ENCODE data around the gene CSNK1D. TPM values are rescaled to one million over a fixed set of nuclear protein-coding genes. Genes with fewer than 3 reads are reported as not detected.

Gene CSNK1D
- total RNA-seq, 1 experiment from 2014 or later, result 137 TPM

DNA sequence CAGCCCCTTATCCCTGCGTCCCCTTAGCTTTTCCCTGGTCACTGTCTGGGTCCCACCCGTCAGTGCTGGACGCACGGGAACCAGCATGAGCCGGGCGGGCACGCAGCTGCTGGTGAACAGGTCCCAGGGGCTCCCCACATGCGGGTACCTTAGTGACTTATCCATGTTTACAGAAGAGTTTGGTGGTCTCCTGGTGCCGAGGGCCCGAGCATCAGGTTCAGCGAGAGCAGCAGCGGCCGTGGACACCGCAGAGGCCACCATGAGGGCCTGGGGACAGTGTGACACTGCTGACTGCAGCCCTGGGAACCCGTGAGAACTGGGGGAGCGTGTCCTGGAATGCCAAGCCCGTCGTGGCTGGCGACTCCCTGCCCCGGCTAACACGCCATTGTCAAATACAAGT lies 37.4 kb upstream of the CSNK1D start:
- no peak overlapping the region for H2BK120ac ChIP-seq (ENCODE audit: low read depth, low read length, poor library complexity, severe bottlenecking)
- Mint-ChIP-seq H3K27ac (no peak overlapping the region; a peak in 1 of 7 replicates), H3K9me3 (no peaks in the 10 kb centered on the region; a peak in 2 of 5 replicates), H3K36me3 (ENCODE audit: insufficient read depth in 1 of 3, low read depth in 3 of 3) (no peaks in the 10 kb centered on the region), H3K4me1 (peaks cover 5 to 8% of the 10 kb centered on the region in 2 experiments; a peak in 3 of 4 replicates), H3K27me3 (ENCODE audit: low read depth) (peaks cover 40% of the 10 kb centered on the region), H3K4me3 (no peak overlapping the region; a peak in 1 of 5 replicates)
- no peak overlapping the region for H2BK12ac ChIP-seq (ENCODE audit: insufficient read length, low read depth, low read length)
- no peaks in the 10 kb centered on the region for H3K79me1 ChIP-seq (ENCODE audit: insufficient read depth, low read depth, low read length, poor library complexity, severe bottlenecking)
- peaks cover 6% of the 10 kb centered on the region for H3K23me2 ChIP-seq (ENCODE audit: insufficient read length, low read depth, low read length, poor library complexity, severe bottlenecking)
- no peak overlapping the region for H3K18ac ChIP-seq (ENCODE audit: insufficient read length, low read depth, low read length)
- H2AK5ac ChIP-seq (ENCODE audit: insufficient read length, low read length), result no peak overlapping the region
- no peaks in the 10 kb centered on the region for H3K79me2 ChIP-seq (ENCODE audit: insufficient read depth, low read length)
- no peaks in the 10 kb centered on the region for H3K4me1 ChIP-seq (ENCODE audit: insufficient read depth, low read length)
- no peaks in the 10 kb centered on the region for H4K20me1 ChIP-seq (ENCODE audit: control insufficient read depth, insufficient read depth, insufficient read length)
- no peak overlapping the region for H3K9ac ChIP-seq (ENCODE audit: extremely low read depth, insufficient read length, low read length)
- TF ChIP-seq, protein P1, sequence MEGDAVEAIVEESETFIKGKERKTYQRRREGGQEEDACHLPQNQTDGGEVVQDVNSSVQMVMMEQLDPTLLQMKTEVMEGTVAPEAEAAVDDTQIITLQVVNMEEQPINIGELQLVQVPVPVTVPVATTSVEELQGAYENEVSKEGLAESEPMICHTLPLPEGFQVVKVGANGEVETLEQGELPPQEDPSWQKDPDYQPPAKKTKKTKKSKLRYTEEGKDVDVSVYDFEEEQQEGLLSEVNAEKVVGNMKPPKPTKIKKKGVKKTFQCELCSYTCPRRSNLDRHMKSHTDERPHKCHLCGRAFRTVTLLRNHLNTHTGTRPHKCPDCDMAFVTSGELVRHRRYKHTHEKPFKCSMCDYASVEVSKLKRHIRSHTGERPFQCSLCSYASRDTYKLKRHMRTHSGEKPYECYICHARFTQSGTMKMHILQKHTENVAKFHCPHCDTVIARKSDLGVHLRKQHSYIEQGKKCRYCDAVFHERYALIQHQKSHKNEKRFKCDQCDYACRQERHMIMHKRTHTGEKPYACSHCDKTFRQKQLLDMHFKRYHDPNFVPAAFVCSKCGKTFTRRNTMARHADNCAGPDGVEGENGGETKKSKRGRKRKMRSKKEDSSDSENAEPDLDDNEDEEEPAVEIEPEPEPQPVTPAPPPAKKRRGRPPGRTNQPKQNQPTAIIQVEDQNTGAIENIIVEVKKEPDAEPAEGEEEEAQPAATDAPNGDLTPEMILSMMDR (conservative IDR thresholded peaks at IDR 0.05), result no peak
- no peak overlapping the region for H3T11ph ChIP-seq (ENCODE audit: low read length)
- no peak for DNase-seq
- WGBS (ENCODE audit: extremely low coverage, insufficient read length, low lambda C conversion rate), result no CpG with 5 or more reads among the region's 21 CpGs
- H3K27ac ChIP-seq (ENCODE audit: insufficient read length, low read depth, low read length), result no peak overlapping the region
- H2BK20ac ChIP-seq (ENCODE audit: low read depth, low read length, poor library complexity, severe bottlenecking), result no peak overlapping the region
- no peaks in the 10 kb centered on the region for H3K27me3 ChIP-seq (ENCODE audit: insufficient read depth, low read length)
- H4K91ac ChIP-seq (ENCODE audit: insufficient read length, low read depth, low read length), result no peak overlapping the region
- no peak overlapping the region for H2AFZ ChIP-seq (ENCODE audit: low read length)
- H4K8ac ChIP-seq (replicated peaks; ENCODE audit: insufficient read length, low read depth, low read length), result no peak overlapping the region
- no peak overlapping the region for H3K23ac ChIP-seq (ENCODE audit: insufficient read length, low read depth, low read length)
- no peak overlapping the region for H2BK5ac ChIP-seq (ENCODE audit: insufficient read length, low read length)
- H3K4ac ChIP-seq (ENCODE audit: low read depth, low read length), result no peak overlapping the region
- H3K14ac ChIP-seq (ENCODE audit: insufficient read depth, low read length), result no peak overlapping the region
- H4K5ac ChIP-seq (ENCODE audit: insufficient read length, low read depth, low read length), result no peak overlapping the region
- H3K56ac ChIP-seq (ENCODE audit: insufficient read length, low read depth, low read length), result no peak overlapping the region
- no peak overlapping the region for H2BK15ac ChIP-seq (ENCODE audit: low read depth, low read length)
- no peaks in the 10 kb centered on the region for H3K9me3 ChIP-seq (ENCODE audit: control insufficient read depth, low read depth, low read length)
- no peak overlapping the region for H3K4me2 ChIP-seq (ENCODE audit: insufficient read depth, insufficient read length, low read length)

Measured in H9 (cell line).